ENCODE measurements around the gene MRPL14. TPM values are rescaled to one million over a fixed set of nuclear protein-coding genes. Genes with fewer than 3 reads are reported as not detected.

Gene MRPL14
- total and polyA plus RNA-seq, 10 of the 15 experiments (the other 5 are each of a cell fraction or from before 2014, with no cell fraction given): 80.5 to 294 (median 122) TPM

DNA sequence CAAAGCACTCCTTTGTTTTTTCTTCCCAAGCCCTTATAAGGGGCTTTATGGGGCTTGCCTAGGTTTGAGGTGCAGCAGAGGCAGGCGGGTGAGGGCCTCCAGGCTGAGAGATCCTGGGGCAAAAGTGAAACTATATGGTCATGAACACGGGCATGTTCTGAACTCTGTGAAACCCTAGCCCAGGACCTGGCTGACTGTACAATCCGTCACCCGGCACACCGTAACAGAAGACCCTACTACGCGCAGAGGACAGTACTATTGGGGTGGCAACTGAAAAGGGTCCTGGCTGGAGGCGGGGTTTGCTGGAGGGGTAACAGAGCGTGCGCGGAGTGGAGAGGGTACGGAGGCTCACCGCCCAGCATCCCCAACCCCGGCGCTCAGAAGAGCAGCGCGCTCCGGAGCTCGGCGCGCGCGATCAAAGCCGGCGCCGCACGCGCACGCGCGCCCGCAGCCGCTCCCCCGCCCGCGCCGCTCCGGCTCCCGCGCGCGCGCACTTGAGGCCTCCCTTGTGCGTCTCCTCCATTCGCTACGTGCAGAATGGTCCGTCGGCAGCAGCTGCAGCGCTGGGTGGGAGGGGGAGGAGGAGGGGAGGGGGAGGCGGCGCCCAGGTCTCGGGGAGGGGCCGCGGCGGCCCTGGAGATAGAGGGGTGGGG is 54.2 kb downstream of the MRPL14 start (continued):
- TF ChIP-seq POLR2AphosphoS2 (IDR thresholded peaks at IDR 0.05; ENCODE audit: low read depth, low read length) (peak; percentile 44; the same call in 1 of the 2 replicates), SIX5 (IDR thresholded peaks at IDR 0.05; ENCODE audit: low read depth, low read length, severe bottlenecking) (no peak), RAD21 (IDR thresholded peaks at IDR 0.05; ENCODE audit: insufficient read depth, low read depth, low read length) (no peak), ZNF207 (IDR thresholded peaks at IDR 0.05; ENCODE audit: borderline replicate concordance) (peak; percentile 33; the same call in 1 of the 2 replicates), EP300 (IDR thresholded peaks at IDR 0.05; ENCODE audit: borderline replicate concordance in 1 of 2, control insufficient read depth in 1 of 2, low read depth in 2 of 2, low read length in 2 of 2) (0 out of 4 replicates have a peak, but pooled peaks of 1 of the 2 experiments have one; percentile 16), KDM1A (IDR thresholded peaks at IDR 0.05; ENCODE audit: borderline replicate concordance) (no peak), EZH2 (IDR thresholded peaks at IDR 0.05; ENCODE audit: borderline replicate concordance, control insufficient read depth, low read depth, low read length) (no peak), NR2C2 (IDR thresholded peaks at IDR 0.05; ENCODE audit: borderline replicate concordance, control insufficient read depth, insufficient read length, low read depth) (no peak), NR2F1 (conservative IDR thresholded peaks at IDR 0.05) (no peak), POU2F2 (IDR thresholded peaks at IDR 0.05; ENCODE audit: borderline replicate concordance, low read depth, low read length) (0 out of 3 replicates have a peak, but pooled peaks have one; percentile 31)
- TF ChIP-seq, protein P1, sequence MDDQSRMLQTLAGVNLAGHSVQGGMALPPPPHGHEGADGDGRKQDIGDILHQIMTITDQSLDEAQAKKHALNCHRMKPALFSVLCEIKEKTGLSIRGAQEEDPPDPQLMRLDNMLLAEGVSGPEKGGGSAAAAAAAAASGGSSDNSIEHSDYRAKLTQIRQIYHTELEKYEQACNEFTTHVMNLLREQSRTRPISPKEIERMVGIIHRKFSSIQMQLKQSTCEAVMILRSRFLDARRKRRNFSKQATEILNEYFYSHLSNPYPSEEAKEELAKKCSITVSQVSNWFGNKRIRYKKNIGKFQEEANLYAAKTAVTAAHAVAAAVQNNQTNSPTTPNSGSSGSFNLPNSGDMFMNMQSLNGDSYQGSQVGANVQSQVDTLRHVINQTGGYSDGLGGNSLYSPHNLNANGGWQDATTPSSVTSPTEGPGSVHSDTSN (IDR thresholded peaks at IDR 0.05; ENCODE audit: insufficient replicate concordance, low read depth, low read length): peak; percentile 27
- TF ChIP-seq, protein P2, sequence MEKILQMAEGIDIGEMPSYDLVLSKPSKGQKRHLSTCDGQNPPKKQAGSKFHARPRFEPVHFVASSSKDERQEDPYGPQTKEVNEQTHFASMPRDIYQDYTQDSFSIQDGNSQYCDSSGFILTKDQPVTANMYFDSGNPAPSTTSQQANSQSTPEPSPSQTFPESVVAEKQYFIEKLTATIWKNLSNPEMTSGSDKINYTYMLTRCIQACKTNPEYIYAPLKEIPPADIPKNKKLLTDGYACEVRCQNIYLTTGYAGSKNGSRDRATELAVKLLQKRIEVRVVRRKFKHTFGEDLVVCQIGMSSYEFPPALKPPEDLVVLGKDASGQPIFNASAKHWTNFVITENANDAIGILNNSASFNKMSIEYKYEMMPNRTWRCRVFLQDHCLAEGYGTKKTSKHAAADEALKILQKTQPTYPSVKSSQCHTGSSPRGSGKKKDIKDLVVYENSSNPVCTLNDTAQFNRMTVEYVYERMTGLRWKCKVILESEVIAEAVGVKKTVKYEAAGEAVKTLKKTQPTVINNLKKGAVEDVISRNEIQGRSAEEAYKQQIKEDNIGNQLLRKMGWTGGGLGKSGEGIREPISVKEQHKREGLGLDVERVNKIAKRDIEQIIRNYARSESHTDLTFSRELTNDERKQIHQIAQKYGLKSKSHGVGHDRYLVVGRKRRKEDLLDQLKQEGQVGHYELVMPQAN (conservative IDR thresholded peaks at IDR 0.05): peak; percentile 69
- TF ChIP-seq, protein P3, sequence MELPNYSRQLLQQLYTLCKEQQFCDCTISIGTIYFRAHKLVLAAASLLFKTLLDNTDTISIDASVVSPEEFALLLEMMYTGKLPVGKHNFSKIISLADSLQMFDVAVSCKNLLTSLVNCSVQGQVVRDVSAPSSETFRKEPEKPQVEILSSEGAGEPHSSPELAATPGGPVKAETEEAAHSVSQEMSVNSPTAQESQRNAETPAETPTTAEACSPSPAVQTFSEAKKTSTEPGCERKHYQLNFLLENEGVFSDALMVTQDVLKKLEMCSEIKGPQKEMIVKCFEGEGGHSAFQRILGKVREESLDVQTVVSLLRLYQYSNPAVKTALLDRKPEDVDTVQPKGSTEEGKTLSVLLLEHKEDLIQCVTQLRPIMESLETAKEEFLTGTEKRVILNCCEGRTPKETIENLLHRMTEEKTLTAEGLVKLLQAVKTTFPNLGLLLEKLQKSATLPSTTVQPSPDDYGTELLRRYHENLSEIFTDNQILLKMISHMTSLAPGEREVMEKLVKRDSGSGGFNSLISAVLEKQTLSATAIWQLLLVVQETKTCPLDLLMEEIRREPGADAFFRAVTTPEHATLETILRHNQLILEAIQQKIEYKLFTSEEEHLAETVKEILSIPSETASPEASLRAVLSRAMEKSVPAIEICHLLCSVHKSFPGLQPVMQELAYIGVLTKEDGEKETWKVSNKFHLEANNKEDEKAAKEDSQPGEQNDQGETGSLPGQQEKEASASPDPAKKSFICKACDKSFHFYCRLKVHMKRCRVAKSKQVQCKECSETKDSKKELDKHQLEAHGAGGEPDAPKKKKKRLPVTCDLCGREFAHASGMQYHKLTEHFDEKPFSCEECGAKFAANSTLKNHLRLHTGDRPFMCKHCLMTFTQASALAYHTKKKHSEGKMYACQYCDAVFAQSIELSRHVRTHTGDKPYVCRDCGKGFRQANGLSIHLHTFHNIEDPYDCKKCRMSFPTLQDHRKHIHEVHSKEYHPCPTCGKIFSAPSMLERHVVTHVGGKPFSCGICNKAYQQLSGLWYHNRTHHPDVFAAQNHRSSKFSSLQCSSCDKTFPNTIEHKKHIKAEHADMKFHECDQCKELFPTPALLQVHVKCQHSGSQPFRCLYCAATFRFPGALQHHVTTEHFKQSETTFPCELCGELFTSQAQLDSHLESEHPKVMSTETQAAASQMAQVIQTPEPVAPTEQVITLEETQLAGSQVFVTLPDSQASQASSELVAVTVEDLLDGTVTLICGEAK (IDR thresholded peaks at IDR 0.05; ENCODE audit: borderline replicate concordance): no peak
- TF ChIP-seq, protein P4, sequence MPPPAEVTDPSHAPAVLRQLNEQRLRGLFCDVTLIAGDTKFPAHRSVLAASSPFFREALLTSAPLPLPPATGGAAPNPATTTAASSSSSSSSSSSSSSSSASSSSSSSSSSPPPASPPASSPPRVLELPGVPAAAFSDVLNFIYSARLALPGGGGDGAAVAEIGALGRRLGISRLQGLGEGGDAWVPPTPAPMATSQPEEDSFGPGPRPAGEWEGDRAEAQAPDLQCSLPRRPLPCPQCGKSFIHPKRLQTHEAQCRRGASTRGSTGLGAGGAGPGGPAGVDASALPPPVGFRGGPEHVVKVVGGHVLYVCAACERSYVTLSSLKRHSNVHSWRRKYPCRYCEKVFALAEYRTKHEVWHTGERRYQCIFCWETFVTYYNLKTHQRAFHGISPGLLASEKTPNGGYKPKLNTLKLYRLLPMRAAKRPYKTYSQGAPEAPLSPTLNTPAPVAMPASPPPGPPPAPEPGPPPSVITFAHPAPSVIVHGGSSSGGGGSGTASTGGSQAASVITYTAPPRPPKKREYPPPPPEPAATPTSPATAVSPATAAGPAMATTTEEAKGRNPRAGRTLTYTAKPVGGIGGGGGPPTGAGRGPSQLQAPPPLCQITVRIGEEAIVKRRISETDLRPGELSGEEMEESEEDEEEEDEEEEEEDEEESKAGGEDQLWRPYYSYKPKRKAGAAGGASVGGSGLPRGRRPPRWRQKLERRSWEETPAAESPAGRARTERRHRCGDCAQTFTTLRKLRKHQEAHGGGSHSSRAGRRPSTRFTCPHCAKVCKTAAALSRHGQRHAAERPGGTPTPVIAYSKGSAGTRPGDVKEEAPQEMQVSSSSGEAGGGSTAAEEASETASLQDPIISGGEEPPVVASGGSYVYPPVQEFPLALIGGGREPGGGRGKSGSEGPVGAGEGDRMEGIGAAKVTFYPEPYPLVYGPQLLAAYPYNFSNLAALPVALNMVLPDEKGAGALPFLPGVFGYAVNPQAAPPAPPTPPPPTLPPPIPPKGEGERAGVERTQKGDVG (CRISPR knock-in tag; IDR thresholded peaks at IDR 0.05): no peak

Measured in GM12878 (cell line).